HL-60 (cell line): ENCODE data around the gene MARCHF3.

Experiments
- DNase-seq, 2 experiments: peaks; one replicate each; pipeline ENCODE4 v3.0.0-alpha.2; 2010 to 2020; ENCODE audit warnings: low read depth in 1 of 2, low spot score in 1 of 2
- H3K27ac ChIP-seq: fragments of 250-450 bp; sonication (Bioruptor Pico); replicated peaks from 2 replicates; pipeline ENCODE4 v1.5.1; 2020; ENCODE audit warnings: mild to moderate bottlenecking, moderate library complexity
- H3K27me3 ChIP-seq: fragments of 250-450 bp; sonication (Bioruptor Pico); 2 replicates; pipeline ENCODE4 v1.5.1; 2021; ENCODE audit warnings: mild to moderate bottlenecking, moderate library complexity; ENCODE audit not compliant: insufficient read depth, poor library complexity, severe bottlenecking
- H3K4me3 ChIP-seq: replicated peaks from 2 replicates; pipeline ENCODE4 v1.5.1; 2011; ENCODE audit warnings: mild to moderate bottlenecking, control low read depth, low read length; ENCODE audit not compliant: insufficient read depth
- GABPA ChIP-seq: IDR thresholded peaks from 2 replicates; pipeline ENCODE4 v1.6.1; 2012; ENCODE audit warnings: low read depth
- POLR2AphosphoS5 ChIP-seq: IDR thresholded peaks from 2 replicates; pipeline ENCODE4 v1.6.1; 2012; ENCODE audit warnings: low read depth
- SPI1 ChIP-seq: IDR thresholded peaks from 2 replicates; pipeline ENCODE4 v1.6.1; 2012; ENCODE audit warnings: low read depth, mild to moderate bottlenecking, borderline replicate concordance
- TF ChIP-seq, protein P1 (sequence below): IDR thresholded peaks from 2 replicates; pipeline ENCODE4 v1.6.1; 2012; ENCODE audit warnings: low read depth; ENCODE audit not compliant: insufficient replicate concordance
- TF ChIP-seq, protein P2 (sequence below): IDR thresholded peaks from one replicate; pipeline ENCODE4 v1.5.1; 2011; ENCODE audit warnings: low read length, control low read depth, inconsistent platforms; ENCODE audit not compliant: insufficient read depth

Gene MARCHF3

DNA sequence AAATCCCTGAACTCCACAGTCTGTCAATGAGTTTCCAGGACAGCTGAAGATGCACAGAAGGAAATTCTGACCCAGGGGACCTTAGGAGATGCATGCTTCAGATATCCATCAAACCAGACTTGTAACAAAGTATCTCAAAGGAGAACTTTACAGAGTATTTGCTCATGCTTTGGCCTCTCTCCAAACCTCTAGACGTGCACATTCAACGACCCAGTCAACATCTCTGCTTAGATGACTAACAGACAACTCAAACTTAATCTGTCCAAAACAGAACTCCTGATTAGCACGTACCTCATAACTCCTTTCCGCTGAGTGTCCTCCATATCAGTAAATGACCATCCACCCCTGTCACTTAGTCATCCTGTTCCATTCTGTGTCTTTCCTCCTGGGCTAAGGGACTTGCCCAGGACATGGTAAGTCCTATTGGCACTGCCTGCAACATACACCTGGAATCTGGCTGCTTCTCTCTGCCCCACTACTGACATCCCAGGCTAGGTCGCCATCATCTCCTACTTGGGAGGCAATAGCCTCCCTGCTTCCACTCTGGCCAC, 146.0 kb downstream of the MARCHF3 start:
- Histone ChIP-seq H3K4me3 (no peak overlapping the region), H3K27me3 (no peaks in the 10 kb centered on the region), H3K27ac (no peak overlapping the region)
- no peak for DNase-seq
- TF ChIP-seq POLR2AphosphoS5 (no peak), SPI1 (no peak), GABPA (no peak)
- TF ChIP-seq, protein P1, sequence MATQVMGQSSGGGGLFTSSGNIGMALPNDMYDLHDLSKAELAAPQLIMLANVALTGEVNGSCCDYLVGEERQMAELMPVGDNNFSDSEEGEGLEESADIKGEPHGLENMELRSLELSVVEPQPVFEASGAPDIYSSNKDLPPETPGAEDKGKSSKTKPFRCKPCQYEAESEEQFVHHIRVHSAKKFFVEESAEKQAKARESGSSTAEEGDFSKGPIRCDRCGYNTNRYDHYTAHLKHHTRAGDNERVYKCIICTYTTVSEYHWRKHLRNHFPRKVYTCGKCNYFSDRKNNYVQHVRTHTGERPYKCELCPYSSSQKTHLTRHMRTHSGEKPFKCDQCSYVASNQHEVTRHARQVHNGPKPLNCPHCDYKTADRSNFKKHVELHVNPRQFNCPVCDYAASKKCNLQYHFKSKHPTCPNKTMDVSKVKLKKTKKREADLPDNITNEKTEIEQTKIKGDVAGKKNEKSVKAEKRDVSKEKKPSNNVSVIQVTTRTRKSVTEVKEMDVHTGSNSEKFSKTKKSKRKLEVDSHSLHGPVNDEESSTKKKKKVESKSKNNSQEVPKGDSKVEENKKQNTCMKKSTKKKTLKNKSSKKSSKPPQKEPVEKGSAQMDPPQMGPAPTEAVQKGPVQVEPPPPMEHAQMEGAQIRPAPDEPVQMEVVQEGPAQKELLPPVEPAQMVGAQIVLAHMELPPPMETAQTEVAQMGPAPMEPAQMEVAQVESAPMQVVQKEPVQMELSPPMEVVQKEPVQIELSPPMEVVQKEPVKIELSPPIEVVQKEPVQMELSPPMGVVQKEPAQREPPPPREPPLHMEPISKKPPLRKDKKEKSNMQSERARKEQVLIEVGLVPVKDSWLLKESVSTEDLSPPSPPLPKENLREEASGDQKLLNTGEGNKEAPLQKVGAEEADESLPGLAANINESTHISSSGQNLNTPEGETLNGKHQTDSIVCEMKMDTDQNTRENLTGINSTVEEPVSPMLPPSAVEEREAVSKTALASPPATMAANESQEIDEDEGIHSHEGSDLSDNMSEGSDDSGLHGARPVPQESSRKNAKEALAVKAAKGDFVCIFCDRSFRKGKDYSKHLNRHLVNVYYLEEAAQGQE, result no peak
- TF ChIP-seq, protein P2, sequence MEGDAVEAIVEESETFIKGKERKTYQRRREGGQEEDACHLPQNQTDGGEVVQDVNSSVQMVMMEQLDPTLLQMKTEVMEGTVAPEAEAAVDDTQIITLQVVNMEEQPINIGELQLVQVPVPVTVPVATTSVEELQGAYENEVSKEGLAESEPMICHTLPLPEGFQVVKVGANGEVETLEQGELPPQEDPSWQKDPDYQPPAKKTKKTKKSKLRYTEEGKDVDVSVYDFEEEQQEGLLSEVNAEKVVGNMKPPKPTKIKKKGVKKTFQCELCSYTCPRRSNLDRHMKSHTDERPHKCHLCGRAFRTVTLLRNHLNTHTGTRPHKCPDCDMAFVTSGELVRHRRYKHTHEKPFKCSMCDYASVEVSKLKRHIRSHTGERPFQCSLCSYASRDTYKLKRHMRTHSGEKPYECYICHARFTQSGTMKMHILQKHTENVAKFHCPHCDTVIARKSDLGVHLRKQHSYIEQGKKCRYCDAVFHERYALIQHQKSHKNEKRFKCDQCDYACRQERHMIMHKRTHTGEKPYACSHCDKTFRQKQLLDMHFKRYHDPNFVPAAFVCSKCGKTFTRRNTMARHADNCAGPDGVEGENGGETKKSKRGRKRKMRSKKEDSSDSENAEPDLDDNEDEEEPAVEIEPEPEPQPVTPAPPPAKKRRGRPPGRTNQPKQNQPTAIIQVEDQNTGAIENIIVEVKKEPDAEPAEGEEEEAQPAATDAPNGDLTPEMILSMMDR, result no peak

DNA sequence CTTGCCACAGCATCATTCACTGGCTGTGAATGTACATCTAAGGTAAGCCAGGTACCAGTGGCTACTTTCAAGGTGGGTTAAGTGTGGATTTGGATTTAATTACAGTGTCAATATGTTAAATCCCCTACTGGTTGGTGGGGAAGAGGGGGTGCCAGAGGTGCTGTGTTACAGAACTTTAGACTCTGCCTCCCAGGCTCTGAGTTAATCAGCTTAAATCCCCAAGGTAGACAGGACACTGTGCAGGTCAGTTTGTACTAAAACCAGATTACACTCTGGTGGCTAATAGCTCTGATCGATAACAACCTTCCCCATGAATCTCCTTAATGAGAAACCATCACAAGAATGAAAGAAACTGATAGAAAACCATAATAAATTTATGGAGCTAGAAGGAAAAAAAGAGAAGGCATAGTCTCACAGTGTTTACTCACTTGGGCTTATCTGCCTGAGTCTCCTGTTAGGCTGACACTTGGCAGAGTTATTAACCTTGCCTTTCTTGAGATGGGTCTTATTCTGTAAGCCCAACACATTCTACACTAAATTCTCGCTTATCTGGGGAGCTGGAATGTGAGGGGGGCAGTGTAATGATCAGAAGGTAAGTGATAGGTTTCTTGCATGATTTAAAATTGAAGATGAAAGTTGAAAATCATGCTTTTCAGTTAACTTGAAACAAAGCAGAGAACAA, 146.7 kb downstream of the MARCHF3 start:
- no peak overlapping the region for H3K27ac ChIP-seq
- no peak for TF ChIP-seq GABPA
- no peak for TF ChIP-seq SPI1
- TF ChIP-seq, protein P2, result no peak
- TF ChIP-seq, protein P1, result no peak
- no peak for TF ChIP-seq POLR2AphosphoS5
- H3K4me3 ChIP-seq, result no peak overlapping the region
- DNase-seq, result no peak
- no peaks in the 10 kb centered on the region for H3K27me3 ChIP-seq

DNA sequence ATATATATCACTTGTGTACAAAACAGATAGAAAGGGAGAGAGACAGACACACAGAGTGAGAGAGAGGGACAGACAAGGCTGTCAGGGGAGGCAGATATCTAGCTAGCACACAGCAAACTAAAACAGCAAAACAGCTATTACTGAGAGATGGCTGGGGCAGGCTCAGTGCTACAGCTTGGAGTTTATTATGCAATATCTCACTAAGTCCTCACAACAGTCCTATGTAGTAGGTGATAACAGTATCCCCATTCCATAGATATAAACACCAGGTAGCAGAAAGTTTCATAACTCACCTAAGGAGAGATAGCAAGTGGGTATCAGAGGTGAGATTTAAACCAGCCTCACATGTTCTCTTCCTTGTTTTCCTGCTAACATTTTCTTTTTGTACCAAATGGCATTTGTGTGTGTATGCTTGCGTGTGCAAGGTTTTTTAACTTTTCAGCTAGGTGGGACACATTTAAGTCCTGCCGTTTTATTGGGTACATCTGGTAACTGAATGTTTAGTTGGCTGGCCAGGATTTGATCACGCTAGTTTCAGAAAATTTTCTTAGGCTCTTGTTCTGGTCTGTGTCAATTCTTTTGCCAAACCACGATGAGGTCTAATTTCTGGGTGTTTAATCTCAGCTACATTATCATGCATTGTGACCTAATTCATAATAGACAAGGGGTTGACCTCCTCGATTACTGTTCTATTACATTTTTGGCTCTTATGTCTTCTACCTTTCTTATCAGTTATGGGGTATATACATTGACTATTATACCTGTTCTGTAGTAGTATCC, 148.3 kb downstream of the MARCHF3 start:
- Histone ChIP-seq H3K27me3 (no peaks in the 10 kb centered on the region), H3K4me3 (no peak overlapping the region), H3K27ac (no peak overlapping the region)
- TF ChIP-seq POLR2AphosphoS5, result no peak
- TF ChIP-seq GABPA, result no peak
- no peak for TF ChIP-seq SPI1
- TF ChIP-seq, protein P2, result no peak
- TF ChIP-seq, protein P1, result no peak
- no peak for DNase-seq
